Activated CD4-positive, alpha-beta T cell treated with anti-CD3 and anti-CD28 coated beads, Interleukin-2, amount 50 U/mL, for 16 hours (primary cell): Measurements from ENCODE around the gene SLC22A12.
"Not testable (repeated sequence)": the region's sequence is repeated elsewhere in the genome, so short reads cannot be mapped to it uniquely, and the experiment has no call there.

Experiments used
- DNase-seq: peaks from one replicate; pipeline ENCODE4 v3.0.0-alpha.2; 2020

SLC22A12 gene

DNA sequence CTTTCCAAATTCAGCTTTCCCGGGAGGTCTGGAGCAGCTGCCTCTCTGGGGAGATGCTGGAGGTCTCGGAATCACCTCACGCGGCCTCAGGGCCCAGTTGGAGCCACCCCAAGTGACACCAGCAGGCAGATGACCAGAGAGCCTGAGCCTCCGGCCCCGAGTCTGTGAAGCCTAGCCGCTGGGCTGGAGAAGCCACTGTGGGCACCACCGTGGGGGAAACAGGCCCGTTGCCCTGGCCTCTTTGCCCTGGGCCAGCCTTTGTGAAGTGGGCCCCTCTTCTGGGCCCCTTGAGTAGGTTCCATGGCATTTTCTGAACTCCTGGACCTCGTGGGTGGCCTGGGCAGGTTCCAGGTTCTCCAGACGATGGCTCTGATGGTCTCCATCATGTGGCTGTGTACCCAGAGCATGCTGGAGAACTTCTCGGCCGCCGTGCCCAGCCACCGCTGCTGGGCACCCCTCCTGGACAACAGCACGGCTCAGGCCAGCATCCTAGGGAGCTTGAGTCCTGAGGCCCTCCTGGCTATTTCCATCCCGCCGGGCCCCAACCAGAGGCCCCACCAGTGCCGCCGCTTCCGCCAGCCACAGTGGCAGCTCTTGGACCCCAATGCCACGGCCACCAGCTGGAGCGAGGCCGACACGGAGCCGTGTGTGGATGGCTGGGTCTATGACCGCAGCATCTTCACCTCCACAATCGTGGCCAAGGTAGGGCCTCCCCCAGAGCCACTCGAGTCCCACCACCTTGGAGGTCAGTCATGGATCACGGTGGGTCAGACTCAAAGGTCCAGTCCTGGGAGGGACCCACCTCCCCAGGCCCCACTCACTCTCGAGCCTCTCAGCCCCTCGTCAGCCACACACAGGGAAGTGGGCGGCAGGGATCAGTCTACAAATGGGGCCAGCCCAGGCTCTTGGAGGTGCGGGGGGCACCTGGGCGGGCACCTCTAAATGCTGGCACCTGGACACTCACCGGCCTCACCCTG lies 525 bp downstream of the SLC22A12 start:
- DNase-seq: no peak

GRCh38 chr11:64592234-64592615 lies 1.2 kb downstream of the SLC22A12 start:
- DNase-seq: no peak

DNA sequence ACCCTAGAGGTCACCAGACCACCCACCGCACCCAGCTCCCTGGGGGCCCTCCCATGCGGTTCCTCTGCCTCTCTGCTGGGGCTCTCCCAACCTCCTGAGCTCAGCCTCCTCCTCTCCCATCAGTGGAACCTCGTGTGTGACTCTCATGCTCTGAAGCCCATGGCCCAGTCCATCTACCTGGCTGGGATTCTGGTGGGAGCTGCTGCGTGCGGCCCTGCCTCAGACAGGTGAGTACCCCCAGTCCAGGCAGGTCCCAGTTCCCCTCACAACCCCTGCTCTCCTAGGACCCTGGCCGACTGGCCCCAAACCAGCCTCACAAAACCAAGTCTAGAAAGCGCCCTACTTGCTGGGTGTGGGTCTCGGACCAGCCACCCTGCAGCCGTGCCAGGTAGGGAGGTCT lies 1.6 kb downstream of the SLC22A12 start:
- no peak for DNase-seq

DNA sequence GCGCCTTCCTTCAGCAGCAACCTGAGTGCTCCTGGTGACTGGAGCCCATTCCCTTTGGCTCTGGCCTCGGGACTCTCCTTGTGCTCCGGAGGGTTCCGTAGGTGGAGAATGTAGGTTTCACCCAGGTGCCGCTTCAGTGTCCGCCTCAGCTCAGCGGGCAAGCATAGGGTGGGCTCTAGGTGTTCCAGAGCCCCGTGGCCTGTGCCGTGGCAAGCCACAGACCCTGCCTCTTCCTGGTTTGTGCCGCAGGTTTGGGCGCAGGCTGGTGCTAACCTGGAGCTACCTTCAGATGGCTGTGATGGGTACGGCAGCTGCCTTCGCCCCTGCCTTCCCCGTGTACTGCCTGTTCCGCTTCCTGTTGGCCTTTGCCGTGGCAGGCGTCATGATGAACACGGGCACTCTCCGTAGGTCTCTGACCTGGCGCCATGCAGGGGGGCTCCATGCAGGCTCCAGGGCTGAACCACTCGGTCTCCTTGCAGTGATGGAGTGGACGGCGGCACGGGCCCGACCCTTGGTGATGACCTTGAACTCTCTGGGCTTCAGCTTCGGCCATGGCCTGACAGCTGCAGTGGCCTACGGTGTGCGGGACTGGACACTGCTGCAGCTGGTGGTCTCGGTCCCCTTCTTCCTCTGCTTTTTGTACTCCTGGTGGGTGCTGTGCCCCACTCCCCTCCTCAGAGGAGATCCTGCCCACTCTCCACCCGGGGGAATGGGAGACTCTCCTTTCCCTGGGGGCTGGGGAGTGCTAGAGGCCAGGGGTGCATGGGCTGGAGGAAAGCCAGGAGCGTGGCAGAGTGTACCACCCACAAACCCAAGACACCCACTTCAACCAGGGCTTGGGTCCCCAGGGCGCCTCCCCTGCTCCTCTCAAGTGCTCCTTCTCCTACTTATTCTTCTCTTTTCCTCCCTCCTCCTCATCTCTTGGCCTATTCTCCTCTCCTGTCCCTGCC lies 2.4 kb downstream of the SLC22A12 start:
- DNase-seq: no peak

DNA sequence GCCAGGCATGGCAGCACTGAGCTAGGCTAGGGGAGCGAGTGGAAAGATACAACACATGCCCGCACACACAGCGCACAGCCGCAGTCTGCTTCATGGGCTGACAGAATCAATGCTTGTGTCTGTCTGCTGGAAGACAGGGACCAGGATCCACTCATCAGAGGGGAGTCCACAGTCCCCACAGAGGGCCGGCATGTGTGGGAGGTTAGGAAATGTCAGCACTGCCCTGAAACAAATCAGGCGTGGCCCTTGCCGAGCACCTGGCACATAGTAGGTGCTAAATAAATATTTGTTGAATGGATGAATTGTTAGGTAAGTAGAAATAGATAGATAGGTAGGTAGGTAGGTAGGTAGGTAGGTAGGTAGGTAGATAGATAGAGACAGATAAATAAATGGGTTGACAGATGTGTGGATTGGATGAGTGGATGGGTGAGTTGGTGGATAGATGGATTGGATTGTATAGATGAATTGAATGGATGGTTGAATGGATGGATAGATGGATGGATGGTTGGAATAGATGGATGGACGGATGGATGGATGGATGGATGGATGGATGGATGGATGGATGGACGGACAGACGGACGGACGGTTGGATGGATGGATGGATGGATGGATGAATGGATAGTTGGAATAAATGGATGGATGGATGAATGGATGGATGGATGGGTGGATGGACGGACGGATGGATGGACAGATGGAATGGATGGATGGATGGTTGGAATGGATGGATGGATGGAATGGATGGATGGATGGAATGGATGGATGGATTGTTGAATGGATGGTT lies 3.3 kb downstream of the SLC22A12 start:
- no peak for DNase-seq

DNA sequence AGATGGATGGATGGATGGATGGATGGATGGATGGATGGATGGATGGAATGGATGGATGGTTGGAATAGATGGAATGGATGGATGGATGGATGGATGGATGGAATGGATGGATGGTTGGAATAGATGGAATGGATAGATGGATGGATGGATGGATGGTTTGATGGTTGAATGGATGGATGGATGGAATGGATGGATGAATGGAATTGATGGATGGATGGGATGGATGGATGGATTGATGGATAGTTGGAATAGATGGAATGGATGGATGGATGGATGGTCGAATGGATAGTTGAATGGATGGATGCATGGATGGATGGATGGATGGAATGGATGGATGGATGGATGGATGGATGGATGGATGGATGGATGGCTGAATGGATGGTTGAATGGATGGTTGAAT lies 4.9 kb downstream of the SLC22A12 start:
- DNase-seq: not testable (repeated sequence)

GRCh38 chr11:64597671-64598101 lies 6.7 kb downstream of the SLC22A12 start:
- no peak for DNase-seq

- DNase-seq: no peak
These were observed 7.2 kb downstream of the SLC22A12 start for GRCh38 chr11:64598106-64598796.

DNA sequence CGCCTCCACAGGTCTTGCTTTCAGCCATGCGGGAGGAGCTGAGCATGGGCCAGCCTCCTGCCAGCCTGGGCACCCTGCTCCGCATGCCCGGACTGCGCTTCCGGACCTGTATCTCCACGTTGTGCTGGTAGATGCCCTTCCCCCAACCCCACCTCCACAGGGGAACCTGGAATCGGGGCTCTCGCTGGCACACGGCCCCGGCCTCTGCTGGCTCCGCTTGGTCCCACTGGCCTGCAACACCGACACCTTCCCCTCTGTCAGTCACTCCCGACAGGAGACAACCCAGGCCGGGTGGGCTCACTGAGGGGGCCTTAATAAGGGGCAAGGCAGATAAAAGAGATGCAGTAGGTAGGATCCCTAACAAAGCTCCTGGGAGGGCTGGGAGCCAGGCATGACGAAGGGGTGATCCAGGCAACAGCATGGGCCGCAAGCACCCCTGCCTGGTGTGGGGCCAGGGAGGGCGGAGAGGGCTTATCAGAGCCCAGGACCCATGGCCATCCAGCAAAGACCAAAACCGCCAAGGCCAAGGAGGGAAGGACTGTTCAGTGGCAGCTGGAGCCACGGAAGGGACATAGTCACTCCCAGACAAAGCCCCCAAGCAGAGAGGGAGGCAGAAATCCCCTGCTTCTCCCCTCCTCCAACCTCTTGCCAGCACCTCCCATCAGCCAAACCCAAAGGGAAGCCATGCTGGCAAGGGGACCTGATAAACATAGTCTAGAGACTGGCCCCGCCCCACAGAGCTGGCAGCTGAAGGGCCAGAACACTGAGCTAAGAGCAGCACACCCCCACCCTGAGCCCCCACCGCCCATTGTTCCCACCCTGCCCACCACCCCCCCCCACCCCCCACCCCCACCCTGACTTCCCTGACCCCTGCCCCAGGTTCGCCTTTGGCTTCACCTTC lies 8.0 kb downstream of the SLC22A12 start:
- DNase-seq: no peak

DNA sequence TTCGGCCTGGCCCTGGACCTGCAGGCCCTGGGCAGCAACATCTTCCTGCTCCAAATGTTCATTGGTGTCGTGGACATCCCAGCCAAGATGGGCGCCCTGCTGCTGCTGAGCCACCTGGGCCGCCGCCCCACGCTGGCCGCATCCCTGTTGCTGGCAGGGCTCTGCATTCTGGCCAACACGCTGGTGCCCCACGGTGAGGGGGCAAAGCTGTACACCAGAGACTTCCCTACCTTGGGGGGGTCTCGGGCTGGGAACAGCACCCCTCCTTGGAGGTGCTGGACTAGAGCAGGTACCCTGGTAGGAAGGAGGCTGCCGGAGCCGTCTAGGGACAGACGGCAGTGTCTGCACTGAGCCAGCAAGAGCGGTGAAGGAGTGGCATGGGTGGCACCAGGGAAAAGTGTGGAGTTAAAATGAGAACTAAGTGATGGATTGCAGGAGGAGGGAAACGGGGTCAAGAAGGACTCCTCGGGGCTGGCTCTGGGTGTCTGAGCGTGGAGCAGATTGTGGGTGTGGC lies 8.7 kb downstream of the SLC22A12 start:
- DNase-seq: no peak

GRCh38 chr11:64600281-64600992 lies 9.4 kb downstream of the SLC22A12 start:
- no peak for DNase-seq

- DNase-seq: no peak
These were observed 10.8 kb downstream of the SLC22A12 start for GRCh38 chr11:64601605-64602465.

DNA sequence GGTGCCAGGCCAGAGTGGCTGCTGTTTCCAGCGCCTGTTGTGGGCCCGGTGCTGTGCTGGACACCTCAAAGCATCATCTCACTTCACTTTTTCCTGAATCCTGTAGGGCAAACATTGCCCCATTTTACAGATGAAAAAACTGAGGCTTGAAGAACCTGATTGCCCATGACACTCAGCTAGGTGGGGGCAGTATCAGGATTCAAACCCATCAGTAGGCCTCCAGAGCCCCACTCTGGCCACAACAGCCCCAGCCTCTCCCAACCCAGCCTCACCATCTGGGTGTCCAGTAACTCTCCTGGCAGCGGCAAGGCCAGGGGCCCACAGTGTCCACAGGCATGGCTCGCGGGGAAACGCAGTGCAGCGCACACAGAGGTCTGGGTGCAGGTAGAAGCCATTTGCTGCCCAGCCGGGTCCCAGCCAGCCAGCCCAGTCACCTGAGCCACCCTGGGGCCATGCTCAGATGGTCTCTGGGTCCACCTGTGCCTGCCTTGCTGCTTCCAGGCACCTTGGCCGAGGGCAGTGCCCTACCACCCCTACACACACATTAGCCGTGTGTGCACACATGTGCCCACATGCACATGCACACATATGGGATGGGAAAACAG lies 11.5 kb downstream of the SLC22A12 start:
- no peak for DNase-seq

DNA sequence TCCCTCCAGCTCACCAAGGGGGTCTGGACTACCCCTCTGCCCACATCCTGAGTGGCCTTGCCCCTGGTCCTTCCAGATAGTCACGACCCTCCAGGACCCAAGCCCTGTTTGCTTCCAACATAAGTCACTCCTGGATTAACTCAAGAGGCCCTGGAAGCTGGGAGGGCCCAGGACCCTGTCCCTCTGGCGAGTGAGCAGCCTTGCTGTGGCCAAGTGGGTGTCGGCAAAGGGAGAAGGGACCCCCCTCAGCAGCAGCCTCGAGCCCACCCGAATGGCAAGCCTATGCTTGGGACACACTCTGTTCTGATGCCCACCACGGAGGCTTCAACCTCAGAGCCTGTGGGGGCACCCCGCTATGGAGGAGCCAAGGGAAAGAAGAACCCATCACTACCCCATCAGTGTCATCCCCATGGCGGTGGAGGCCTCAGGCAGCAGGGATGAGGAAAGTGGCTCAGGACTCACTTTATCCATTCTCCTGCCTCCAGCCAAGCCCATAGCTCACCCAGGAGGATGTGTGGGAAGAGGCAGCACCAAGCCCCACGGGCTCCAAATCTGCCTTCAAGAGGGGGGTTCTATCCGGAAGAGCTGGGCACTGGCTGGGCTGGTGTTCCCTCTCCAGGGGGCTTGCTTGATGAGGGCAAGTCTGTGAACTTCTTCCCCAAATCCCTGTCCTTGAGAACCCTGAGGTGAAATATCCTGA lies 12.5 kb downstream of the SLC22A12 start:
- no peak for DNase-seq

GRCh38 chr11:64604458-64605243 lies 13.6 kb downstream of the SLC22A12 start:
- DNase-seq: no peak

GRCh38 chr11:64605244-64605560 lies 14.2 kb downstream of the SLC22A12 start:
- DNase-seq: no peak
